Ishikawa (cell line): ENCODE measurements around the gene MARCKSL1.

ENCODE experiments used
- CEBPB ChIP-seq: IDR thresholded peaks from 2 replicates; pipeline ENCODE4 v1.6.1; 2012
- EP300 ChIP-seq: IDR thresholded peaks from 2 replicates; pipeline ENCODE4 v1.6.1; 2012; ENCODE audit warnings: borderline replicate concordance
- FOXM1 ChIP-seq: IDR thresholded peaks from 2 replicates; pipeline ENCODE4 v1.6.1; 2012; ENCODE audit warnings: low read depth, borderline replicate concordance
- RAD21 ChIP-seq: IDR thresholded peaks from 2 replicates; pipeline ENCODE4 v1.6.1; 2012; ENCODE audit warnings: low read depth
- TAF1 ChIP-seq: IDR thresholded peaks from 2 replicates; pipeline ENCODE4 v1.6.1; 2012; ENCODE audit warnings: low read depth, mild to moderate bottlenecking
- TEAD4 ChIP-seq: IDR thresholded peaks from 2 replicates; pipeline ENCODE4 v1.6.1; 2012
- YY1 ChIP-seq: IDR thresholded peaks from 2 replicates; pipeline ENCODE4 v1.6.1; 2012; ENCODE audit warnings: low read depth
- ZBTB7A ChIP-seq: IDR thresholded peaks from 2 replicates; pipeline ENCODE4 v1.6.1; 2012; ENCODE audit warnings: low read depth
- TF ChIP-seq, protein P1 (sequence below): IDR thresholded peaks from 2 replicates; pipeline ENCODE4 v1.6.1; 2012; ENCODE audit warnings: low read depth, mild to moderate bottlenecking
- TF ChIP-seq, protein P2 (sequence below): IDR thresholded peaks from 2 replicates; pipeline ENCODE4 v1.6.1; 2012
- TF ChIP-seq, protein P3 (sequence below): IDR thresholded peaks from 2 replicates; pipeline ENCODE4 v1.6.1; 2012

DNA sequence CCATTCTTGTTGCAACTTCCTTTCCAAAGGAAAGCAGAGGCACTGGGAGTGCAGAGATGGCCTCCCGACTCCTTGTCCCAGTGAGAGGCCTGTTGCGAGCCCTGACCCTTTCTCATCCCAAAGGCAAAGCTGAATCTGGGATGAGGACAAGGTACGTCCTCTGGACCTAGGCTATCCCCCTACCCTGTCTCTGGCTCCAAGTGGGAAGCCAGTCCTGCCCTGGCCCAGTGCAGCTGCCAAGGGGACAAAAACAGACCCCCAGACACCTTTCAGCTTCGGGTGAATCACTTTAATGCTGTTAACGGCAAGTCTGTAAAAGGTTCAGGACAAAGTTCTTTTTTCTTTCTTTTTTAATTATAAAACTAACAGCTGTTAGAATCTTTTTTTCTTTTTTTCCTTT, 28.8 kb upstream of the MARCKSL1 start:
- TF ChIP-seq, protein P1, sequence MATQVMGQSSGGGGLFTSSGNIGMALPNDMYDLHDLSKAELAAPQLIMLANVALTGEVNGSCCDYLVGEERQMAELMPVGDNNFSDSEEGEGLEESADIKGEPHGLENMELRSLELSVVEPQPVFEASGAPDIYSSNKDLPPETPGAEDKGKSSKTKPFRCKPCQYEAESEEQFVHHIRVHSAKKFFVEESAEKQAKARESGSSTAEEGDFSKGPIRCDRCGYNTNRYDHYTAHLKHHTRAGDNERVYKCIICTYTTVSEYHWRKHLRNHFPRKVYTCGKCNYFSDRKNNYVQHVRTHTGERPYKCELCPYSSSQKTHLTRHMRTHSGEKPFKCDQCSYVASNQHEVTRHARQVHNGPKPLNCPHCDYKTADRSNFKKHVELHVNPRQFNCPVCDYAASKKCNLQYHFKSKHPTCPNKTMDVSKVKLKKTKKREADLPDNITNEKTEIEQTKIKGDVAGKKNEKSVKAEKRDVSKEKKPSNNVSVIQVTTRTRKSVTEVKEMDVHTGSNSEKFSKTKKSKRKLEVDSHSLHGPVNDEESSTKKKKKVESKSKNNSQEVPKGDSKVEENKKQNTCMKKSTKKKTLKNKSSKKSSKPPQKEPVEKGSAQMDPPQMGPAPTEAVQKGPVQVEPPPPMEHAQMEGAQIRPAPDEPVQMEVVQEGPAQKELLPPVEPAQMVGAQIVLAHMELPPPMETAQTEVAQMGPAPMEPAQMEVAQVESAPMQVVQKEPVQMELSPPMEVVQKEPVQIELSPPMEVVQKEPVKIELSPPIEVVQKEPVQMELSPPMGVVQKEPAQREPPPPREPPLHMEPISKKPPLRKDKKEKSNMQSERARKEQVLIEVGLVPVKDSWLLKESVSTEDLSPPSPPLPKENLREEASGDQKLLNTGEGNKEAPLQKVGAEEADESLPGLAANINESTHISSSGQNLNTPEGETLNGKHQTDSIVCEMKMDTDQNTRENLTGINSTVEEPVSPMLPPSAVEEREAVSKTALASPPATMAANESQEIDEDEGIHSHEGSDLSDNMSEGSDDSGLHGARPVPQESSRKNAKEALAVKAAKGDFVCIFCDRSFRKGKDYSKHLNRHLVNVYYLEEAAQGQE = no peak
- TF ChIP-seq ZBTB7A = no peak
- no peak for TF ChIP-seq TEAD4
- no peak for TF ChIP-seq EP300
- TF ChIP-seq FOXM1 = no peak
- no peak for TF ChIP-seq TAF1
- TF ChIP-seq, protein P2, sequence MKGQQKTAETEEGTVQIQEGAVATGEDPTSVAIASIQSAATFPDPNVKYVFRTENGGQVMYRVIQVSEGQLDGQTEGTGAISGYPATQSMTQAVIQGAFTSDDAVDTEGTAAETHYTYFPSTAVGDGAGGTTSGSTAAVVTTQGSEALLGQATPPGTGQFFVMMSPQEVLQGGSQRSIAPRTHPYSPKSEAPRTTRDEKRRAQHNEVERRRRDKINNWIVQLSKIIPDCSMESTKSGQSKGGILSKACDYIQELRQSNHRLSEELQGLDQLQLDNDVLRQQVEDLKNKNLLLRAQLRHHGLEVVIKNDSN = no peak
- TF ChIP-seq, protein P3, sequence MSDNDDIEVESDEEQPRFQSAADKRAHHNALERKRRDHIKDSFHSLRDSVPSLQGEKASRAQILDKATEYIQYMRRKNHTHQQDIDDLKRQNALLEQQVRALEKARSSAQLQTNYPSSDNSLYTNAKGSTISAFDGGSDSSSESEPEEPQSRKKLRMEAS = no peak
- TF ChIP-seq YY1 = no peak
- no peak for TF ChIP-seq CEBPB
- TF ChIP-seq RAD21 = no peak
